HUES6 (cell line): ENCODE data around the gene ADARB2.

Experiments
- H3K27ac ChIP-seq: 2 replicates; pipeline ENCODE4 v1.7.0; 2013; ENCODE audit warnings: low read depth, mild to moderate bottlenecking, low read length, inconsistent platforms
- H3K27me3 ChIP-seq: 2 replicates; pipeline ENCODE4 v1.6.1; 2013; ENCODE audit warnings: low read length; ENCODE audit not compliant: control insufficient read depth, insufficient read depth
- H3K36me3 ChIP-seq: 2 replicates; pipeline ENCODE4 v1.6.1; 2013; ENCODE audit warnings: low read length; ENCODE audit not compliant: control insufficient read depth, insufficient read depth
- H3K4me1 ChIP-seq: 2 replicates; pipeline ENCODE4 v1.6.1; 2013; ENCODE audit warnings: low read length; ENCODE audit not compliant: control insufficient read depth, insufficient read depth
- H3K4me3 ChIP-seq: 2 replicates; pipeline ENCODE4 v1.5.1; 2013; ENCODE audit warnings: low read depth, low read length
- H3K9ac ChIP-seq: one replicate; pipeline ENCODE4 v1.6.1; 2013; ENCODE audit warnings: mild to moderate bottlenecking, low read length
- H3K9me3 ChIP-seq: 2 replicates; pipeline ENCODE4 v1.6.1; 2013; ENCODE audit warnings: low read depth, low read length; ENCODE audit not compliant: control insufficient read depth, insufficient read depth

Gene ADARB2

GRCh38 chr10:1191752-1192151 is 545.6 kb downstream of the ADARB2 start:
- H3K4me1 ChIP-seq = peaks cover 11% of the 10 kb centered on the region
- no peak overlapping the region for H3K4me3 ChIP-seq
- H3K27ac ChIP-seq = no peak overlapping the region
- H3K27me3 ChIP-seq = no peaks in the 10 kb centered on the region
- no peaks in the 10 kb centered on the region for H3K36me3 ChIP-seq
- H3K9me3 ChIP-seq = no peaks in the 10 kb centered on the region
- no peak overlapping the region for H3K9ac ChIP-seq

- no peaks in the 10 kb centered on the region for H3K9me3 ChIP-seq
- no peaks in the 10 kb centered on the region for H3K36me3 ChIP-seq
- H3K27me3 ChIP-seq = no peaks in the 10 kb centered on the region
- H3K9ac ChIP-seq = no peak overlapping the region
- peaks cover 11% of the 10 kb centered on the region for H3K4me1 ChIP-seq
- no peak overlapping the region for H3K4me3 ChIP-seq
- no peak overlapping the region for H3K27ac ChIP-seq
Measured at GRCh38 chr10:1190791-1191490, 546.4 kb downstream of the ADARB2 start.

GRCh38 chr10:1190052-1190395 is 547.3 kb downstream of the ADARB2 start:
- peaks cover 5% of the 10 kb centered on the region for H3K4me1 ChIP-seq
- no peaks in the 10 kb centered on the region for H3K9me3 ChIP-seq
- no peak overlapping the region for H3K9ac ChIP-seq
- no peaks in the 10 kb centered on the region for H3K27me3 ChIP-seq
- H3K27ac ChIP-seq = no peak overlapping the region
- H3K36me3 ChIP-seq = no peaks in the 10 kb centered on the region
- H3K4me3 ChIP-seq = no peak overlapping the region

GRCh38 chr10:1189166-1190051 is 547.9 kb downstream of the ADARB2 start:
- H3K36me3 ChIP-seq = no peaks in the 10 kb centered on the region
- no peak overlapping the region for H3K9ac ChIP-seq
- peaks cover 5% of the 10 kb centered on the region for H3K4me1 ChIP-seq
- no peaks in the 10 kb centered on the region for H3K27me3 ChIP-seq
- no peak overlapping the region for H3K27ac ChIP-seq
- H3K9me3 ChIP-seq = no peaks in the 10 kb centered on the region
- H3K4me3 ChIP-seq = no peak overlapping the region

- no peaks in the 10 kb centered on the region for H3K27me3 ChIP-seq
- no peak overlapping the region for H3K4me3 ChIP-seq
- no peaks in the 10 kb centered on the region; the same call in 1 of the 2 replicates for H3K4me1 ChIP-seq
Measured at GRCh38 chr10:1188558-1189135, 548.7 kb downstream of the ADARB2 start.

GRCh38 chr10:1187855-1188557 is 549.3 kb downstream of the ADARB2 start:
- Histone ChIP-seq H3K9ac (no peak overlapping the region), H3K4me3 (no peak overlapping the region), H3K36me3 (no peaks in the 10 kb centered on the region), H3K4me1 (no peaks in the 10 kb centered on the region), H3K27ac (no peak overlapping the region), H3K9me3 (no peaks in the 10 kb centered on the region), H3K27me3 (no peaks in the 10 kb centered on the region)

More at GRCh38 chr10:1188558-1189135, 548.7 kb downstream of the ADARB2 start:
- H3K27ac ChIP-seq = no peak overlapping the region
- no peaks in the 10 kb centered on the region for H3K36me3 ChIP-seq
- no peaks in the 10 kb centered on the region for H3K9me3 ChIP-seq
- H3K9ac ChIP-seq = no peak overlapping the region

GRCh38 chr10:1187151-1187854 is 550.0 kb downstream of the ADARB2 start:
- Histone ChIP-seq H3K9ac (no peak overlapping the region), H3K4me1 (no peaks in the 10 kb centered on the region; the same call in 1 of the 2 replicates), H3K27ac (no peak overlapping the region), H3K27me3 (no peaks in the 10 kb centered on the region), H3K4me3 (no peak overlapping the region), H3K9me3 (no peaks in the 10 kb centered on the region), H3K36me3 (no peaks in the 10 kb centered on the region)

GRCh38 chr10:1186683-1186990 is 550.7 kb downstream of the ADARB2 start:
- Histone ChIP-seq H3K4me1 (no peaks in the 10 kb centered on the region; the same call in 1 of the 2 replicates), H3K9me3 (no peaks in the 10 kb centered on the region), H3K9ac (no peak overlapping the region), H3K27me3 (no peaks in the 10 kb centered on the region), H3K27ac (no peak overlapping the region), H3K4me3 (no peak overlapping the region), H3K36me3 (no peaks in the 10 kb centered on the region)

- H3K4me3 ChIP-seq = no peak overlapping the region
- no peaks in the 10 kb centered on the region for H3K27me3 ChIP-seq
- no peaks in the 10 kb centered on the region; the same call in 1 of the 2 replicates for H3K4me1 ChIP-seq
- no peak overlapping the region for H3K9ac ChIP-seq
- H3K36me3 ChIP-seq = no peaks in the 10 kb centered on the region
- H3K27ac ChIP-seq = no peak overlapping the region
- H3K9me3 ChIP-seq = no peaks in the 10 kb centered on the region
Measured at GRCh38 chr10:1185911-1186682, 551.2 kb downstream of the ADARB2 start.
